PC-3 (cell line): ENCODE measurements around the gene CCSER1. TPM values are rescaled to one million over a fixed set of nuclear protein-coding genes. Genes with fewer than 3 reads are reported as not detected.

Experiments
- ATAC-seq: fragments of 200-7000 bp; cut with Tn5 transposase; 2 replicates; pipeline ENCODE4 v1.9.1; 2020; ENCODE audit warnings: mild to moderate bottlenecking, moderate library complexity
- BruUV-seq: library from RNA; stranded (reverse); fragments of 400-500 nt; replicated peaks from 2 replicates; lab custom pipeline; 2021; lab: Mats Ljungman, UMichigan
- CTCF ChIA-PET: fragments of 300-600 bp; sonication (Branson Sonifier 250); formaldehyde crosslinking; loops from one replicate; lab custom pipeline; 2022; ENCODE audit warnings: antibody characterized with exemption; lab: Charles Lee
- POLR2A ChIA-PET: fragments of 300-600 bp; sonication (Branson Sonifier 250); formaldehyde crosslinking; loops from one replicate; lab custom pipeline; 2022; ENCODE audit warnings: antibody characterized with exemption; ENCODE audit not compliant: unreplicated experiment; lab: Charles Lee
- DNase-seq: peaks from one replicate; pipeline ENCODE4 v3.0.0-alpha.2; 2015
- H2AFZ ChIP-seq: fragments of 300-600 bp; sonication (generic); 2 replicates; pipeline ENCODE4 v1.6.0; 2016; ENCODE audit warnings: antibody characterized with exemption, low read length
- H3F3A ChIP-seq: fragments of 300-600 bp; sonication (generic); one replicate; pipeline ENCODE4 v1.6.0; 2017; ENCODE audit warnings: antibody characterized with exemption, low read length, control low read depth, mild to moderate bottlenecking; ENCODE audit not compliant: unreplicated experiment
- H3K27ac ChIP-seq: fragments of 300-600 bp; sonication (generic); 2 replicates; pipeline ENCODE4 v1.5.1; 2016; ENCODE audit warnings: mild to moderate bottlenecking, low read length
- H3K27me3 ChIP-seq: fragments of 300-600 bp; sonication (generic); 2 replicates; pipeline ENCODE4 v1.6.1; 2016; ENCODE audit warnings: low read length, mixed read lengths
- H3K36me3 ChIP-seq: fragments of 300-600 bp; sonication (generic); 2 replicates; pipeline ENCODE4 v1.6.1; 2016; ENCODE audit warnings: low read depth, mixed run types, low read length, mixed read lengths
- H3K4me1 ChIP-seq: fragments of 300-600 bp; sonication (generic); 2 replicates; pipeline ENCODE4 v1.5.1; 2016; ENCODE audit warnings: low read length; ENCODE audit not compliant: insufficient read depth
- H3K4me2 ChIP-seq: fragments of 300-600 bp; sonication (generic); 2 replicates; pipeline ENCODE4 v1.6.0; 2016; ENCODE audit warnings: low read length
- H3K4me3 ChIP-seq: fragments of 300-600 bp; sonication (generic); 2 replicates; pipeline ENCODE4 v1.5.1; 2016; ENCODE audit warnings: mild to moderate bottlenecking, low read length, mixed read lengths
- H3K79me2 ChIP-seq: fragments of 300-600 bp; sonication (generic); 2 replicates; pipeline ENCODE4 v1.6.1; 2017; ENCODE audit warnings: low read length, mixed read lengths
- H3K9ac ChIP-seq: fragments of 300-600 bp; sonication (generic); 2 replicates; pipeline ENCODE4 v1.6.0; 2016; ENCODE audit warnings: mild to moderate bottlenecking, low read length
- H3K9me2 ChIP-seq: fragments of 300-600 bp; sonication (generic); replicated peaks from 2 replicates; pipeline ENCODE4 v1.6.1; 2016; ENCODE audit warnings: mixed run types, low read length, mixed read lengths
- H3K9me3 ChIP-seq: fragments of 300-600 bp; sonication (generic); 2 replicates; pipeline ENCODE4 v1.6.1; 2016; ENCODE audit warnings: low read length, mixed read lengths
- H4K20me1 ChIP-seq: fragments of 300-600 bp; sonication (generic); 2 replicates; pipeline ENCODE4 v1.6.1; 2016; ENCODE audit warnings: low read length, mixed read lengths
- EZH2 ChIP-seq: fragments of 300-600 bp; sonication (generic); IDR thresholded peaks from one replicate; pipeline ENCODE4 v1.6.1; 2017; ENCODE audit warnings: antibody characterized with exemption, mild to moderate bottlenecking, low read length; ENCODE audit not compliant: unreplicated experiment
- EZH2phosphoT487 ChIP-seq: fragments of 300-600 bp; sonication (generic); IDR thresholded peaks from 2 replicates; pipeline ENCODE4 v1.6.1; 2018; ENCODE audit warnings: mild to moderate bottlenecking, antibody characterized with exemption, low read length, borderline replicate concordance
- intact Hi-C: fragments of 100-400 bp; cut with micrococcal nuclease; formaldehyde crosslinking; loops from 2 replicates; pipeline ENCODE4 v1.9.0; 2023
- total RNA-seq: library from RNA; depleted of rRNA; stranded (reverse); fragments of >200 nt; gene quantifications from 2 replicates; pipeline ENCODE4 v1.2.3, GENCODE V29; 2014
- TF ChIP-seq, protein P1 (sequence below): fragments of 300-600 bp; sonication (generic); conservative IDR thresholded peaks from 2 replicates; pipeline ENCODE4 v1.5.1; 2017; ENCODE audit warnings: antibody characterized with exemption, low read depth, mild to moderate bottlenecking, low read length

Gene CCSER1
- total RNA-seq, 1 experiment from 2014 or later: 6.0 TPM

DNA sequence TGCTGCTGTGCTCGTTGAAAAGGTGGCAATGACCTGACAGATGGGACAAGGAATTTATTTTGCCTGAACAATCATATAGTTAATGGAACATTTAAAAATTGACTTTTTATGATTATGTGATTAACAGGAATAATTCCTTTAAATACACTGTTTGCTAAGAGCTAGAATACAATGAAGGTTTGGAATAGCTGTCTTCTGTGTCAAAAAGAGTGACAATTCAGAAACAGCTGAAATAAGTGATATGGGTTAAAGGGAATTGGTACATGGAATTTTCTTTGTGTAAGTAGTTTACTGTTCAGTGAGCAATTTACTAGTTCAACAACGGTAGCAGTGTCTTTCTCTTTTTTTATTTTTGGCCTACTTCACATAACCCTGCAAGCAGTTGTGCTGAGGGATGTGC lies 1093.1 kb downstream of the CCSER1 start:
- no peak overlapping the region for H2AFZ ChIP-seq
- CTCF ChIA-PET: no interaction called here
- no peaks in the 10 kb centered on the region for H3K27me3 ChIP-seq
- H3K27ac ChIP-seq: no peak overlapping the region
- ATAC-seq: no peak
- no peaks in the 10 kb centered on the region for H3F3A ChIP-seq
- intact Hi-C loops: no loop called here
- no peaks in the 10 kb centered on the region for H3K9me3 ChIP-seq
- BruUV-seq: no TSS peak
- H3K79me2 ChIP-seq: no peaks in the 10 kb centered on the region
- H4K20me1 ChIP-seq: no peaks in the 10 kb centered on the region
- no peak for DNase-seq
- POLR2A ChIA-PET: interaction anchor here (0.6 kb wide), 1 partner anchor 112 kb away, joined by 3 read pairs; no protein-coding TSS in a partner anchor
- H3K4me2 ChIP-seq: no peak overlapping the region
- no peak overlapping the region for H3K9ac ChIP-seq
- no peaks in the 10 kb centered on the region for H3K9me2 ChIP-seq
- no peaks in the 10 kb centered on the region for H3K36me3 ChIP-seq
- no peak for TF ChIP-seq EZH2phosphoT487
- TF ChIP-seq, protein P1, sequence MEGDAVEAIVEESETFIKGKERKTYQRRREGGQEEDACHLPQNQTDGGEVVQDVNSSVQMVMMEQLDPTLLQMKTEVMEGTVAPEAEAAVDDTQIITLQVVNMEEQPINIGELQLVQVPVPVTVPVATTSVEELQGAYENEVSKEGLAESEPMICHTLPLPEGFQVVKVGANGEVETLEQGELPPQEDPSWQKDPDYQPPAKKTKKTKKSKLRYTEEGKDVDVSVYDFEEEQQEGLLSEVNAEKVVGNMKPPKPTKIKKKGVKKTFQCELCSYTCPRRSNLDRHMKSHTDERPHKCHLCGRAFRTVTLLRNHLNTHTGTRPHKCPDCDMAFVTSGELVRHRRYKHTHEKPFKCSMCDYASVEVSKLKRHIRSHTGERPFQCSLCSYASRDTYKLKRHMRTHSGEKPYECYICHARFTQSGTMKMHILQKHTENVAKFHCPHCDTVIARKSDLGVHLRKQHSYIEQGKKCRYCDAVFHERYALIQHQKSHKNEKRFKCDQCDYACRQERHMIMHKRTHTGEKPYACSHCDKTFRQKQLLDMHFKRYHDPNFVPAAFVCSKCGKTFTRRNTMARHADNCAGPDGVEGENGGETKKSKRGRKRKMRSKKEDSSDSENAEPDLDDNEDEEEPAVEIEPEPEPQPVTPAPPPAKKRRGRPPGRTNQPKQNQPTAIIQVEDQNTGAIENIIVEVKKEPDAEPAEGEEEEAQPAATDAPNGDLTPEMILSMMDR: no peak
- TF ChIP-seq EZH2: no peak
- no peak overlapping the region for H3K4me3 ChIP-seq
- H3K4me1 ChIP-seq: peaks cover 9% of the 10 kb centered on the region

DNA sequence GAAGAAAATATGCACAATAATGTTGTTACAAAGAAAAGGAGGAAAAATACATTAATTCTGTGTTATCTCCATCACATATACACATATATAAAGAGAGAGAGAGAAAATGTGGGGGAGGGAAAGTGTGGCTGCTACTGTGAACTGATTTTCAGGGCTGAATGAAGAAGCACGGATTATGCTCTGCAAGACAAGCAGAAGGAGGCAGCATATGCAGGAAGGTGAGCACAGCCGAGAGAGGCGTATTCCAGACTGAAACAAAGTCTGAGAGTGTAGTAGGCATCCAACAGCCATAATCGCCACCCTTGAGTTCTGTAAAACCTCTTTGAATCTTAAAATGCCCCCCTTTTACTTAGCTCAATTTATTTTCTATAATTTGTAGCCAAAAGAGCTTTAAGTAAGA lies 1094.8 kb downstream of the CCSER1 start:
- Histone ChIP-seq H3K27me3 (no peaks in the 10 kb centered on the region), H3K4me1 (peaks cover 9% of the 10 kb centered on the region), H3K4me3 (no peak overlapping the region), H3F3A (no peaks in the 10 kb centered on the region), H3K79me2 (no peaks in the 10 kb centered on the region), H3K4me2 (no peak overlapping the region), H3K9ac (no peak overlapping the region), H3K9me3 (no peaks in the 10 kb centered on the region), H2AFZ (no peak overlapping the region), H3K9me2 (no peaks in the 10 kb centered on the region), H3K36me3 (no peaks in the 10 kb centered on the region), H4K20me1 (no peaks in the 10 kb centered on the region), H3K27ac (no peak overlapping the region)
- CTCF ChIA-PET: no interaction called here
- TF ChIP-seq, protein P1: no peak
- TF ChIP-seq EZH2phosphoT487 (no peak), EZH2 (no peak)
- ATAC-seq (no peak), DNase-seq (no peak)
- POLR2A ChIA-PET: no interaction called here
- intact Hi-C loops: no loop called here
- BruUV-seq: no TSS peak

DNA sequence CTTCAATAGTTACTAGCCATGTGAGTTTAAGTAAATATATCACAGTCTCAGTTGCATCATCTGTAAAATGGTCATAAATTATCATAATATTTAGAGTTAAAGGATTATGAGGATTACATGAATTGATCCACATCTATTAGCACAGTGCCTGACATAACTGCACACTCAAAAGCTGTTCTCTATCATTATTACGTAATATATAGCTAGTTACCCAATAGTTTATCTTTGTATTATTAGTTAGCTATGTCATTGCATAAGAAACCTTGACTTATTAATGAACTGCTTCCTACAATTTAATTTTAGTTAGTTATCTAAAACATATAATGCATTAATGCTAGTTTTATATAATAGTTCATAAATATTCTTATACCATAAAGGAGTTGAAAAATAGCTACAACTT lies 1099.7 kb downstream of the CCSER1 start:
- Histone ChIP-seq H3K9ac (no peak overlapping the region), H4K20me1 (no peaks in the 10 kb centered on the region), H3K27me3 (no peaks in the 10 kb centered on the region), H3K79me2 (no peaks in the 10 kb centered on the region), H3K9me3 (no peaks in the 10 kb centered on the region), H3K27ac (no peak overlapping the region), H2AFZ (no peak overlapping the region), H3K4me1 (peaks cover 9% of the 10 kb centered on the region), H3K4me2 (no peak overlapping the region), H3K9me2 (no peaks in the 10 kb centered on the region), H3K36me3 (no peaks in the 10 kb centered on the region), H3F3A (no peaks in the 10 kb centered on the region), H3K4me3 (no peak overlapping the region)
- intact Hi-C loops: no loop called here
- TF ChIP-seq EZH2 (no peak), EZH2phosphoT487 (no peak)
- TF ChIP-seq, protein P1: no peak
- no peak for ATAC-seq
- no peak for DNase-seq
- POLR2A ChIA-PET: no interaction called here
- no TSS peak for BruUV-seq
- CTCF ChIA-PET: no interaction called here
